CD4-positive, alpha-beta T cell treated with Interferon alpha-2 for 1 hour (primary cell): ENCODE data around the gene TTC28.
"Not testable (repeated sequence)": the region's sequence is repeated elsewhere in the genome, so short reads cannot be mapped to it uniquely, and the experiment has no call there.

Experiments
- DNase-seq, 2 donors: peaks; one replicate each; pipeline ENCODE4 v3.0.0-alpha.2; 2020 to 2022

The TTC28 gene

DNA sequence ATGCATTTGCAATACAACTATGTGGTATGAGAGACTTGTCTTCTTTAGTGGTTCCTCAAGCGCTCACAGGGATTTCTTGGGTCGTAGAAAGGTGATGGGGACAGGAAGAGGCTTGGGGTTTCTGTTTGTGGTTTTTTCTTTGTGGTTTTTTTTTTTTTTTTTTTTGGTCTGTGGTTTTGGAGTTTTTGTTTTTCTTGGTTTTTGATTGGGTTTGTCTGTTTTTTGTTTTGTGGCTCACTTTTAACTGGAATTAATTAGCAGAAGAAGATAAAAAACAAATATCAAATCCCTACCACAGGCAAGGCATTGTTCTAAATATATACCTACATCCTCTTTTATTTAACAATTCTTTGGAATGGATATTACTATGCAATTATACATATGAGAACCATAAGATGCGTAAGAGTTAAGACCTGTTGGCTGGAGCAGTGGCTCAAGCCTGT lies 5.5 kb downstream of the TTC28 start:
- DNase-seq: peak; percentile 55 to 74

DNA sequence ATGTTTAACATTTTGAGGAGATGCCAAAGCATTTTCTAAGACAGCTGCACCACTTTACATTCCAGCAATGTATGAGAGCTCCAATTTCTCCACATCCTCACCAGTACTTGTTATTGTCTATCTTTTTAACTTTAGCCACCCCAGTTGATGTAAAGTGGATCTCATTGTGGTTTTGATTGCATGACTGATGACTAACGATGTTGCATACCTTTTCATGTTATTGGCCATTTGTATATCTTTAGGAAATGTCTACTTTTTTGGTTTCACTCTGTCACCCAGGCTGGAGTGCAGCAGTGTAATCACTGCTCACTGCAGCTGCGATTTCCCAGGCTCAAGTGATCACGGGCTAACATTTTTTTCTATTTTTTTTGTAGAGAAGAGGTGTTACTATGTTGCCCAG lies 8.9 kb downstream of the TTC28 start:
- DNase-seq: no peak

DNA sequence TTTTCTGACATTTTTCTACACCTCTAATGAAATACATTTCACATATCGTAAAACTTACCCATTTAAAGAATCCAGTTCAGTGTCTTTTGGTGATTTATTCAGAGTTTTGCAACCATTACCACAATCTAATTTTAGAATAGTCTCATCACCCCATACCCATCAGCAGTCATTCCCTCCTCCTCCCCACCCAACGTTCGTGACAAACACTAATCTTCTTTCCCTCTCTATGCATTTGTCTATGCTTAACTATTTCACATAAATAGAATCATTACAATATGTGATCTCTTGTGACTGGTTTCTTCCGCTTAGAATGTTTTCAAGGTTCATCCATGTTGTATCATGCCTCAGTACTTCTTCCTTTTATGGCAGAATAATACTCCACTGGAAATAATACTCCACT lies 9.5 kb downstream of the TTC28 start:
- no peak for DNase-seq

DNA sequence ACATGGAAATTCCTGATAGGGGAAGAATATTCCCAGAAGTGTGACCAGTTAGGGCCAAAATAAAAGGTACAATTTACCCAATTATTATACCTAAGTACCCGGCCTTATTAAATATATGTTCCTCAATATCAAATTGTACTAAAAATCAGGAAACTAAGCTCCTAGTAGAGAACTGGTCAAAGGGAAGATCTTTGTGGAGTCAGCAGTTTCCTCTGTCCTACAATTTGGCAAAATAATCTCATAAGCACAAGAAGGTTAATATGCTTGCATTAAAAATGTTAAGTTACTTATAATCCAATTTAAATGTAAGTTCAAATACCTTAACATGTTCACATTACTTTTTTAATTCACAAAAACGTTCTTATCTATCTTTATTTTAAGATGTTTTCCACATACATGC lies 10.3 kb downstream of the TTC28 start:
- no peak for DNase-seq

DNA sequence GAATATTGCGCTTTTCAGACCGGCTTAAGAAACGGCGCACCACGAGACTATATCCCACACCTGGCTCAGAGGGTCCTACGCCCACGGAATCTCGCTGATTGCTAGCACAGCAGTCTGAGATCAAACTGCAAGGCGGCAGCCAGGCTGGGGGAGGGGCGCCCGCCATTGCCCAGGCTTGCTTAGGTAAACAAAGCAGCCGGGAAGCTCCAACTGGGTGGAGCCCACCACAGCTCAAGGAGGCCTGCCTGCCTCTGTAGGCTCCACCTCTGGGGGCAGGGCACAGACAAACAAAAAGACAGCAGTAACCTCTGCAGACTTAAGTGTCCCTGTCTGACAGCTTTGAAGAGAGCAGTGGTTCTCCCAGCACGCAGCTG lies 16.1 kb downstream of the TTC28 start:
- not testable (repeated sequence) for DNase-seq

DNA sequence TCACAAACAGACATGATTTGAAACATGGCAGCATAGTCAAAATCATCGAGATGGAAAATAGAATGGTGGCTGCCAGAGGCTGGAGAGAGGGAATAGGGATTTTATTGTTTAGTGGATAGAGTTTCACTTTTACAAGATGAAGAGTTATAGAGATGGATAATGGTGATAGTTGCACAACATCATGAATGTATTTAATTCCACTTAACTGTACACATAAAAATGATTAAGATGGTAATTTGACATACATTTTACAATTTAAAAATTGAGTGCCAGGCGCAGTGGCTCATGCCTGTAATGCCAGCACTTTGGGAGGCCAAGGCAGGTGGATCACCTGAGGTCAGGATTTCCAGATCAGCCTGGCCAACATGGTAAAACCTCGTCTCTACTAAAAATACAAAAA lies 21.2 kb downstream of the TTC28 start:
- DNase-seq: no peak

DNA sequence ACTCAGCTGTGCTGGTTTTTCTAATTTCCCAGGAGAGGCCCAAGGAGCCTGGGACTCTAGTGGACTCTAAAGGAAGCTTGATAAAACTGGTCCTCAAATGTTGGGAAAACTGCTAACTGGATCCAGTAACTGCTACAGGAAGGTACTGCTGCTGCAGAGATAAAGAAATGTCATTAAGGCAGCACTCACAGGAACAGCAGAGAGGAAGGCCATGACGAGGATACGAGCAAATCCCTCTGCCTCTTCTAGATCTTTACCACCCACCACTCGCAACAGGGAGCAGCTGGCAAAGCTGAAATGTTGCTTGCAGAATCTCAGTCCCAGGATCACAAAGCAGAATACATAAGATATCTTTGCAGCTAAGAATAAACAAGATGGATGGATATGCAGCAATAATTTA lies 23.5 kb downstream of the TTC28 start:
- no peak for DNase-seq

DNA sequence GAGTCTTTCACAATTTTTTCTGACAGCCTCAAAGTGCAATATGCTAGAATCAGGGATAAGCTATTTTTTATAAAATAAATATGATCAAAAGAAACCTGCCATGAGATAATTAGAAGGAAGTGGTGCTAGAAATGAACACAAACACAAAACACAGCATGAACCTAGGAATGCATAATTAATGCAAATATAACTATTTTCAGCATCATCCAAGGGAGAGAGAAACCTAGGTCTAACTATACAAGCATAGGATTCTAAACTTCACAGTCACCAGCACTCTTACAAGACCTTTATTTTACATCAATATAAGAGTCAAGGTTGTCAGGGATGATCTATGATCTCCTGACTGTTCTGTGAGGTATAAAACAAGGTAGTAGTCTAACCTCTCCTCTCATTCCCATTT lies 29.2 kb downstream of the TTC28 start:
- no peak for DNase-seq

DNA sequence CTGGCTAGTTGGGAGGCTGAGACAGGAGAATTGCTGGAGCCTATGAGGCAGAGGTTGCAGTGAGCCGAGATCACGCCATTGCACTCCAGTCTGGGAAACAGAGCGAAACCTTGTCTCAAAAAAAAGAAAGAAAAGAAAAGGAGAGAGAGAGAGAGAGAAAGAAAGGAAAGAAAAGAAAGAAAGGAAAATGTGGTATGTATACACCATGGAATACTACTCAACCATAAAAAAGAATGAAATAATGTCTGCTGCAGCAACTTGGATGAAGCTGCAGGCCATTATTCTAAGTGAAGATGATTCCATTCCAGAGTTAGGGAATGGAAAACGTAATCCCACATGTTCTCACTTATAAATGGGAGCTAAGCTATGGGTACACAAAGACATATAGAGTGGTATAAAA lies 30.8 kb downstream of the TTC28 start:
- no peak for DNase-seq

DNA sequence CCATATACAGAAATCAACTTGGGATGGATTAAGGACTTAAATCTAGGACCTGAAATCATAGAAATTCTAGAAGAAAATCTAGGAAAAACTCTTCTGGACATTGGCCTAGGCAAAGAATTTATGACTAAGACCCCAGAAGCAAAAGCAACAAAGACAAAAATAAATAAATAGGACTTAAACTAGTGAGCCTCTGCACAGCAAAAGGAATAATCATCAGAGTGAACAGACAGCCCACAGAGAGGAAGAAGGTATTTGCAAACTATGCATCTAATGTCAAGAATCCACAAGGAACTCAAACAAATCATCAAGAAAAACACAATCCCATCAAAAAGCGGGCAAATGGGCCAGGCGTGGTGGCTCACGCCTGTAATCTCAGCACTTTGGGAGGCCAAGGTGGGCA lies 32.4 kb downstream of the TTC28 start:
- DNase-seq: no peak

DNA sequence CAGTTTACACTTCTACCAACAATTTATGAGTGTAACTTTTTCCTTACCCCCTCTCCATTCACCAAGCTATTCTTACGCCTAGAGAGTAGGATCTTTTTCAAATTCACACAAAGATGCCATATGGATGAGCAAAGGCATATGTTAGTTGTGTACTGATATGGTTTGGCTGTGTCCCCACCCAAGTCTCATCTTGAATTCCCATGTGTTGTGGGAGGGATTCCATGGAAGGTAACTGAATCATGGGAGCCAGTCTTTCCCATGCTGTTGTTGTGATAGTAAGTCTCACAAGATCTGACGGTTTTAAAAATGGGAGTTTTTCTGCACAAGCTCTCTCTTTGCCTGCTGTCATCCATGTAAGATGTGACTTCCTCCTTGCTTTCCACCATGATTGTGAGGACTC lies 40.3 kb downstream of the TTC28 start:
- DNase-seq: no peak

DNA sequence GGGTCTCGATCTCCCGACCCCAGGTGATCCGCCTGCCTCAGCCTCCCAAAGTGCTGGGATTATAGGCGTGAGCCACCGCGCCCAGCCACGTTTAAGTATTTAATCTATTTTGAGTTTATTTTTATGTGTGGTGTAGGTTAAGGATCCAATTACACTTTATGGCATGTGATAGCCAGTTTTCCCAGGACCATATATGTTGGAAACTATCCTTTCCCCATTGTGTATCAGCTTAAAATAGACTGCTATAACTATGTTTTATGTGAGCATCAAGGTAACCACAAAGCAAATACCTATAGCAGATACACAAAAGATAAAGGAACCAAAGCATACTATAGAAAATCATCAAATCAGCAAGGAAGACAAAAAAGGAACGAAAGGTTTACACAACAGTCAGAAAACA lies 42.4 kb downstream of the TTC28 start:
- DNase-seq: no peak

DNA sequence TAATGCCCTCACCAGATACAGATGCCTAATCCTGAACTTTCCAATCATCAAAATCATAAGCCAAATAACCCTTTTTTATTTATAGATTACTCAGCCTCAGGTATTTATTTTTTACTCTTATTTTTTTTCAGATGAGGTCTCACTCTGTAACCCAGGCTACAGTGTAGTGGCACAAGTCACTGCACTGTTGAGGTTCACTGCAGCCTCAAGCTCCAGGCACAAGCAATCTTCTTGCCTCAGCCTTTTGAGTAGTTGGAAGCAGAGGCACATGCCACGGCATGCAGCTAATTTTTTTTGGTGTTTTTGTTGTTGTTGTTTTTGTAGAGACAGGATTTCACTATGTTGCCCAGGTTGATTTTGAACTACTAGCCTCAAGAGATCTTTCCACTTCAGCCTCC lies 49.5 kb downstream of the TTC28 start:
- DNase-seq: no peak

DNA sequence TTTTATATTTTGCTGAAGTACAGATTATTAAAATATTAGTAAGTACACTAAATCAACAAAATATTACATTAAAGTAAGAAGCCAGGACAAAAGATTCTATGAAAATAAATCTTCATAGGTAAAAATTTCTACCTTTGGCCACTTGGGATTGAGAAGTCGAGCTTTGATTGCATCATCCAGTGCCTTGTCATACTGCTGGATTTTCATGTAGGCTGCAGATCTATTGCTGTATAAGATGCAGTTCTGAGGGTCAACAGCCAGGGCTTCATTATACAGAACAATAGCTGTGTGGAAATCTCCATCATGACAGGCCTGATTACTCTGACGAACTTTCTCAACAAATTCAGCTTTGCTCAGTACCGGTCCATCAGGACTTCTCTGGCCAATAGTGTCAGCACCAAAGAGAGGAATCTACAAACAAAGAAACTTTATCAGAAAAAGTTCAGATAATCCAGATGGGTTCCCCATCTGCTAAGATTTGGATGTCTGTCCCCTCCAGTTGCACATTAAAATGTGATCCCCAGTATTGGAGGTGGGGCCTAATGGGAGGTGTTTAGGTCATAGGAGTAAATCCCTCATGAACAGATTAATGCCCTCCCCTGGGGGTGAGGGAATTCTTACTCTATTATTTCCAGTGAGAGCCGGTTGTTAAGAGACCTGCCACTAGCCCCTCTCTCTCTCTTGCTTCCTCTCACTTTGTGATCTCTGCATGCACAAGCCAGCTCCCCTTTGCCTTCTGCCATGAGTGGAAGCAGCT lies 50.0 kb downstream of the TTC28 start:
- DNase-seq: no peak

DNA sequence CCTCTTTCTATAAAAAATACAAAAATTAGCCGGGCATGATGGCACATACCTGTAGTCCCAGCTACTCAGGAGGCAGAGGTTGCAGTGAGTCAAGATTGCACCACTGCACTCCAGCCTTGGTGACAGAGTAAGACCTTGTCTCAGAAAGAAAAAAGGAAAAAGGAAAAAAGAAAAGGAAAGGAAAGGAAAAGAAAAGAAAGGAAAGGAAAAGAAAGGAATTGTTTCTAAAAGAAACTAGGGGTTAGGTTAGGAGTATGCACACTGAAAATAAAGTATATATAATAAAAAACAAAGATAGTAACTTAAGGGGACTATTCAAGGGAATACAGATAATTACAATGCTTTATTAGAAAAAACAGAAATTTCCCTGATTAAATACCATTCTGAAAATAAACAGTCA lies 50.9 kb downstream of the TTC28 start:
- DNase-seq: no peak

DNA sequence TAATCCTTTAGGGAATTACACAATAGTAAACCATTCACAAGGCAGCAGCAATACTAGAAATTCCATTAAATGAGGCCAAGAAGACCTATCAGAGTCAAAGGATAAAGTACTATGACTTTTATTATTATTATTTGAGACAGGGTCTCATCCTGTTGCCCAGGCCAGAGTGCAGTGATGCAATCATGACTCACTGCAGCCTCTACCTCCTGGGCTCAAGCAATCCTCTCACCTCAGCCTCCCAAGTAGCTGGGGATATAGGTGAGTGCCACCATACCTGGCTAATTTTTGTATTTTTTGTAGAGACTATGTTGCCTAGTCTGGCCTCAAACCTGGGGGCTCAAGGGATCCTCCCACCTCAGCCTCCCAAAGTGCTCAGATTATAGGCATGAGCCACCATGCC lies 51.8 kb downstream of the TTC28 start:
- no peak for DNase-seq

DNA sequence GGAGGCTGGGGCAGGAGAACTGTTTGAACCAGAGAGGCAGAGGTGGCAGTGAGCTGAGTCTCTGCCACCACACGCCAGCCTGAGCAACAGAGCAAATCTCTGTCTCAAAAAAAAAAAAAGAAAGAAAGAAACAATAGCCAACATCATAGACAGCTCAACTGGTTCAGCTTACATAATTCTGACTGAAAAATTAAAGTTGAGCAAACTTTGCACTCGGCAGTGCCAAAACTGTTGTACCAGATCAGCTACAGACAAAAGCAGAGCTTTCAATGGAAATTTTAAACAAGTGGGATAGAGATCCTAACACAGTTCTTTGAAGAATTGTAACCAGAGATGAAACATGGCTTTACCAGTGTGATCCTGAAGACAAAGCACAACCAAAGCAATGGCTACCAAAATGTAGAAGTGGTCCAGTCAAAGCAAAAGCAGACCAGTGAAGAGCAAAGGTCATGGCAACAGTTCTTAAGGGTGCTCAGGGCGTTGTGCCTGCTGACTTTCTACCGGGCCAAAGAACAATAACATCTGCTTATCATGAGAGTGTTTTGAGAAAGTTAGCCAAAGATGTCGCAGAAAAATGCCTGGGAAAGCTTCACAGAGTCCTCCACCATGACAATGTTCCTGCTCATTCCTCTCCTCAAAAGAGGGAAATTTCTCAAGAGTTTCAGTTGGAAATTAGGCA lies 59.3 kb downstream of the TTC28 start:
- DNase-seq: no peak

DNA sequence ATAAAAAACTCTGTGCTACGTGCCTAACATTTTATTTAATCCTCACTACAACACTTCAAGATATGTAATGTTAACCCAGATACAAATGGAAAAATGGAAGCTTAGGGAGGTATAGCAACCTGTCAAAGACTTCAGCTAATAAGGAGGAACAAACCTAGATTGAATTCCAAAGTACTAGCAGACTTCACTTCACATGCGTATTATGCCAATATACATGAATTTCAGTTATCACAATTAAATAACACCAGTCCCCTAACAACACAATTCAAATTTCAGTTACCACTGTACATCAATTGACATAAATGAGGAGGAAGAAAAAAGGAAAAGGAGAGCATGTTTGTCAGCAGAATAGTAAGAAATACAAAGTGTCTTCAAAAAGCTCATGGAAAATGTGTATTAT lies 60.4 kb downstream of the TTC28 start:
- no peak for DNase-seq

DNA sequence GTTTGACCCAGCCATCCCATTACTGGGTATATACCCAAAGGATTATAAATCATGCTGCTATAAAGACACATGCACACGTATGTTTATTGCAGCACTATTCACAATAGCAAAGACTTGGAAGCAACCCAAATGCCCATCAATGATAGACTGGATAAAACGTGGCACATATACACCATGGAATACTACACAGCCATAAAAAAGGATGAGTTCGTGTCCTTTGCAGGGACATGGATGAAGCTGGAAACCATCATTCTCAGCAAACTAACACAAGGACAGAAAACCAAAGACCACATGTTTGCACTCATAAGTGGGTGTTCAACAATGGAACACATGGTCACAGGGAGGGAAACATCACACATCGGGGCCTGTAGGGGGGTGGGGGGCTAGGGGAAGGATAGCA lies 64.2 kb downstream of the TTC28 start:
- not testable (repeated sequence) for DNase-seq

DNA sequence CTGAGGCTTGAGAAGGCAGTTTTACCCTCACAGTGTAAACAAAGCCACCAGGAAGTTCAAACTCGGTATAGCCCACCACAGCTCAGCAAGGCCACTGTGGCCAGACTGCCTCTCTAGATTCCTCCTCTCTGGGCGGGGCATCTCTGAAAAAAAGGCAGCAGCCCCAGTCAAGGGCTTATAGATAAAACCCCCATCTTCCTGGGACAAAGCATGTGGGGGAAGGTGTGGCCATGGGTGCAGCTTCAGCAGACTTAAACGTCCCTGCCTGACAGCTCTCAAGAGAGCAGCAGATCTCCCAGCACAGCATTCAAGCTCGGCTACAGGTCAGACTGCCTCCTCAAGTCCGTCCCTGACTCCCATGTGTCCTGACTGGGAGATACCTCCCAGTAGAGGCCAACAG lies 69.7 kb downstream of the TTC28 start:
- no peak for DNase-seq

DNA sequence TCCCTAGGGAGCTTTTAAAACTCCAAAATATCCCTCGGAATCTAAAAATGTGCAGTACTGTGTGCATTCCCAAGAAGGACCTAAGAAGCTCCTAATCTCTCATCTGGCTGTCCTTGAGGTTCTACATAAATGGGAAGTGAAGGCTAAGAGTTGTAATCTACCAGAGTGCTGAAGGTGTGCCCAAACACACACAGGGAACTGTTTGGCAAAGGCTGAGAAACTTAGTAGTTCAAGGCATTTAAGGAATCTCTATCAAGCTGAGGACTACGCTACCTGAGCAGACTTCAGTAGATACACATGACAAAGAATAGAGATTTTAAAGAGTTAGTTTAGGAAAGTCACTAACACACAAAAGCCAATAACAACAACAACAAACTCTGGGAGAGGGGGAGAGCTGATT lies 71.1 kb downstream of the TTC28 start:
- DNase-seq: no peak

DNA sequence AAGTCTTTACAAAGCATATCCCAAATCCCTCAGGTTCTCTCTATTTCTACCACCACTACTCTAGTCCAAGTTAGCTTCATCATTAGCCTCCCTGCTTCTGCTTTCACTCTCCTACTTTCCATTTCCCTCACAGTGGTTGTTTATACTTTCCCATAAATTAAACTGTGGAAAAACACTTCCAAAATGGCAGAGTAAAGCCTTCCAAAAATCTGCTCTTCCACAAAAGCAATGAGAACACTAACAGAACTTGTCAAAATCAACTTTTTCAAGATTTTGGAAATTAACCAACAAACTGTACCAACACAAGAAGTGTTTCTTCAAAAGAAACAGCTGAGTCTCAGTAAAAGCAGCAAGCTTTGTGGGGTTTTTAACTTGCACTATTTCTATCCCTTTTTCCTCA lies 71.8 kb downstream of the TTC28 start:
- no peak for DNase-seq

DNA sequence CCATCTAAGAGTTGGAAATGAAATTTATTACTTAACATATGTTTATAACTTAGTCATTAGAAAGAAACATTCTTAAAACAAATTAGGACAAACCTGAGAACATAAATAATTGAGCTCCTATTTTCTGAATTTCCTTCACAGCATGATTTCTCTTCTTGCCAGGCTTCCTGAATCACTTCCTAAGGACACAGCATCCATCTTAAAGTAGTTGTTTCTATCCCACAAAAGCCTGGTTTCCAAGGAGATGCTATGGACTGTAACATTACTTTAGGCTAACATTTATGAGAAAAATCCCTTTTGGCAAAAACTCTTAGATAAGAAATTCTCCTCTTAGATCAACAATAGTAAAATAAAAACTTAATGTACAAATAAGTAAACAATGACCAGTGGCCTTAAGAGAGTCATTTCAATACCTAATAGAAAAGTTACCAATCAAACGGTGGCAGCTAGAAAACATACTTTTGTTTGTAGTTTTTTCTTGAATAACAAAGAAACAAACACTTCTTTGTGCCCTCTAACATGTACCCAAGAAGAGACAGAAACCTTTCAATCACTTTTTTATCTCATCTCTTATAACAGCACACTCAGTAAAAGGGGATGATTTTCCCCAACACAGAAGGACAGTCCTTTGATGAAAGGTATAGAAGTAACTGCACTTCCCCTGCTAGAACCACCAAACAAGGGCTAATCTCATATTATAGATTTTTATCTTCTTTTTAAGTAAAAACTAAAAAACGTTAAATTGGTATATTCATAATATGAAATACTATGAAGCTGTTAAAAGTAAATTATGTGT lies 74.5 kb downstream of the TTC28 start:
- DNase-seq: no peak

DNA sequence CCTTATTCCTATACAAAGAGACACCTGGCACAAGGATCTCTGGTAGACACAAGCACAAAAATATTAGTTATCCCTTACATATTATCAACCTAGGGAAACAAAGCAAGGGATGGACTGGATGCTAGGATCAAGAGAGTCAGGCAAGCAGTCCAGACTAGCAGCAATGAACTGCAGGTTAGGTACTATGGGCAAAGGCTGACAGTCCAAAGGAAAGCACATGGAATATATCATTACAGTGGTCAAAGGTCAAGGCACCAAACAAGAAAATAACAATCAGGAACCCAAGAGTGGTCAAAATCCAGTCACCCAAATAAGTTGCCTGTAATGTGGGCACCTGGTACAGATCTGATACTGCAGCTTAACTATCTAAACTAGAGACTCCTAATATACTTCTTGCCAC lies 77.7 kb downstream of the TTC28 start:
- no peak for DNase-seq
